Hepatocyte (in vitro differentiated cells): ENCODE data around the gene ATP1B4. TPM values are rescaled to one million over a fixed set of nuclear protein-coding genes. Genes with fewer than 3 reads are reported as not detected.
A peak's percentile ranks its signal among the peaks of the same experiment; 100 is the strongest.

Experiments used
- DNase-seq: peaks from one replicate; pipeline ENCODE4 v3.0.0-alpha.2; 2016; ENCODE audit warnings: low spot score
- H2AFZ ChIP-seq: fragments of 200-600 bp; sonication (generic); 2 replicates; pipeline ENCODE4 v1.6.0; 2016; ENCODE audit warnings: antibody characterized with exemption, mild to moderate bottlenecking
- H3K27ac ChIP-seq: fragments of 200-600 bp; sonication (generic); 2 replicates; pipeline ENCODE4 v1.5.1; 2016; ENCODE audit warnings: mild to moderate bottlenecking
- H3K27me3 ChIP-seq: fragments of 200-600 bp; sonication (generic); 2 replicates; pipeline ENCODE4 v1.6.1; 2016
- H3K36me3 ChIP-seq: fragments of 200-600 bp; sonication (generic); replicated peaks from 2 replicates; pipeline ENCODE4 v1.5.1; 2016; ENCODE audit warnings: low read depth; ENCODE audit not compliant: insufficient read depth
- H3K4me1 ChIP-seq: fragments of 200-600 bp; sonication (generic); 2 replicates; pipeline ENCODE4 v1.5.1; 2016; ENCODE audit warnings: mild to moderate bottlenecking, moderate library complexity; ENCODE audit not compliant: insufficient read depth
- H3K4me2 ChIP-seq: fragments of 200-600 bp; sonication (generic); 2 replicates; pipeline ENCODE4 v1.6.0; 2016
- H3K4me3 ChIP-seq: fragments of 200-600 bp; sonication (generic); 2 replicates; pipeline ENCODE4 v1.5.1; 2016; ENCODE audit warnings: mild to moderate bottlenecking
- H3K79me2 ChIP-seq: fragments of 200-600 bp; sonication (generic); 2 replicates; pipeline ENCODE4 v1.6.0; 2017; ENCODE audit warnings: mild to moderate bottlenecking
- H3K9me2 ChIP-seq: fragments of 200-600 bp; sonication (generic); replicated peaks from 2 replicates; pipeline ENCODE4 v1.6.0; 2017; ENCODE audit warnings: mild to moderate bottlenecking; ENCODE audit not compliant: insufficient read depth
- H3K9me3 ChIP-seq: fragments of 200-600 bp; sonication (generic); 2 replicates; pipeline ENCODE4 v1.5.1; 2016; ENCODE audit warnings: low read depth, mild to moderate bottlenecking
- H4K20me1 ChIP-seq: fragments of 200-600 bp; sonication (generic); 2 replicates; pipeline ENCODE4 v1.6.0; 2016; ENCODE audit warnings: mild to moderate bottlenecking; ENCODE audit not compliant: insufficient read depth, poor library complexity, severe bottlenecking
- CTCF ChIP-seq: fragments of 200-600 bp; sonication (generic); IDR thresholded peaks from 2 replicates; pipeline ENCODE4 v1.5.1; 2016; ENCODE audit warnings: antibody characterized with exemption, mild to moderate bottlenecking; ENCODE audit not compliant: poor library complexity
- EZH2 ChIP-seq: fragments of 200-600 bp; sonication (generic); IDR thresholded peaks from 2 replicates; pipeline ENCODE4 v1.6.1; 2016; ENCODE audit warnings: antibody characterized with exemption, mild to moderate bottlenecking, borderline replicate concordance
- EZH2phosphoT487 ChIP-seq: fragments of 200-600 bp; sonication (generic); IDR thresholded peaks from one replicate; pipeline ENCODE4 v1.6.1; 2018; ENCODE audit warnings: antibody characterized with exemption, mild to moderate bottlenecking, low read depth, moderate library complexity; ENCODE audit not compliant: unreplicated experiment, severe bottlenecking
- WGBS: methylation state at CpG from one replicate; pipeline ENCODE4 v1.1.6; 2016; ENCODE audit warnings: low lambda C conversion rate; ENCODE audit errors: missing lambda C conversion rate; 5-methylcytosine and 5-hydroxymethylcytosine counted together
- polyA plus RNA-seq: library from polyadenylated mRNA; unstranded; fragments of >200 nt; fragmentation: Nextera tagmentation; extraction: Ambion mirVana; gene quantifications from 2 replicates; pipeline ENCODE4 v1.2.1, GENCODE V29; 2016
- total RNA-seq: library from RNA; depleted of rRNA; stranded (reverse); fragments of >200 nt; gene quantifications from 2 replicates; pipeline ENCODE4 v1.2.3, GENCODE V29; 2014

Gene ATP1B4
- total and polyA plus RNA-seq, 2 experiments from 2014 or later = not detected

GRCh38 chrX:120419463-120419862, 57.6 kb downstream of the ATP1B4 start:
- H3K27me3 ChIP-seq = no peaks in the 10 kb centered on the region
- no peak overlapping the region for H3K27ac ChIP-seq
- H3K79me2 ChIP-seq = no peaks in the 10 kb centered on the region
- H3K9me3 ChIP-seq = no peaks in the 10 kb centered on the region
- no peak overlapping the region for H2AFZ ChIP-seq
- H3K4me2 ChIP-seq = no peak overlapping the region
- 73% methylated on average over 2 of the region's 2 CpGs for WGBS
- no peak for DNase-seq
- H3K4me1 ChIP-seq = no peaks in the 10 kb centered on the region
- no peaks in the 10 kb centered on the region for H4K20me1 ChIP-seq
- H3K36me3 ChIP-seq = no peaks in the 10 kb centered on the region
- TF ChIP-seq EZH2phosphoT487 (no peak), EZH2 (no peak), CTCF (no peak)
- no peak overlapping the region for H3K4me3 ChIP-seq
- H3K9me2 ChIP-seq = no peaks in the 10 kb centered on the region

DNA sequence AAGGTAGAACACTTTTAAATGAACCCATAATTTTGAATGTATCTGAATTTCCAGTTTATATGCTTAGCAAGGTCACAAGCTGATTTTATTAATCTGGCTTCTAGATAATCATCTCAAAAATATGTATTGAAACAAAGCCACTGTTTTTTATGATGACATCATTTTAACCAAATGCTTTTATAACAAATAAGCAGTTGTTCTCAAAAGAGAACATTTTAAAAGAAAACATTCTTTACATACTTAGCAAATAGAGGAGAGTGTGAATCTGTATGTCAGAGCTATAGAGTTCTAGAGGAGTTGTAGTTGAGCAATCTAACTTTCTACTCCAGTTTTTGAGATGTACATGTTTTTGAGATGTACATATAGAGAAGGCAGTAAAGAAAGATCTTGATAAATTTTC, 64.7 kb downstream of the ATP1B4 start:
- no peaks in the 10 kb centered on the region for H3K9me3 ChIP-seq
- no peaks in the 10 kb centered on the region for H3K79me2 ChIP-seq
- H3K9me2 ChIP-seq = no peaks in the 10 kb centered on the region
- H3K4me1 ChIP-seq = no peaks in the 10 kb centered on the region
- H3K27ac ChIP-seq = no peak overlapping the region
- H2AFZ ChIP-seq = no peak overlapping the region
- H3K36me3 ChIP-seq = no peaks in the 10 kb centered on the region
- H3K4me3 ChIP-seq = no peak overlapping the region
- H4K20me1 ChIP-seq = no peaks in the 10 kb centered on the region
- no peaks in the 10 kb centered on the region for H3K27me3 ChIP-seq
- DNase-seq = no peak
- no peak overlapping the region for H3K4me2 ChIP-seq
- TF ChIP-seq EZH2 (no peak), EZH2phosphoT487 (no peak), CTCF (no peak)

DNA sequence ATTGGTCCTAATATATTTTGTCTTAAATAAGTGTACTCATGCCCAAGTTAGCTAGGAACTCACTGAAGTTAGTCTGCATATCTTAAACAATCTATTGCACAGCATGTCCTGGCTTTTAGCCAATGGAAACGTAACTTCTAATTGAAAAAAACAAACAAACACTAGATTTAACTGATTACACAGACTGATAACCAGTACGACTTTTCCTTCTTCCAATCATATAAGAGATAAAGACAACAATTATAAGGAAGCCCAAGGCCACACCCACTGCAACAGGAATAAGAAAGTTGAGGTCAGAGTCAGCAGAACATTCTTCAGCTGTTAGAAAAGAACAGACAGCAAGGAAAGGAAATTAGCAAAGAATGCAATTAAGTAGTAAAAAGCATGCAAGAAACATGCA, 66.4 kb downstream of the ATP1B4 start:
- H3K9me3 ChIP-seq = no peaks in the 10 kb centered on the region
- no peaks in the 10 kb centered on the region for H3K79me2 ChIP-seq
- no peaks in the 10 kb centered on the region for H3K36me3 ChIP-seq
- no peaks in the 10 kb centered on the region for H3K9me2 ChIP-seq
- H4K20me1 ChIP-seq = no peaks in the 10 kb centered on the region
- H3K27ac ChIP-seq = no peak overlapping the region
- peak; percentile 9 for DNase-seq
- TF ChIP-seq EZH2 (no peak), EZH2phosphoT487 (no peak), CTCF (no peak)
- no peaks in the 10 kb centered on the region for H3K4me1 ChIP-seq
- no peak overlapping the region for H2AFZ ChIP-seq
- H3K4me3 ChIP-seq = no peak overlapping the region
- H3K27me3 ChIP-seq = no peaks in the 10 kb centered on the region
- whole genome bisulfite sequencing = 20% methylated on average over 2 of the region's 2 CpGs
- H3K4me2 ChIP-seq = peak overlapping the region; percentile 17
